H9 (cell line): ENCODE measurements around the gene RAB3C. TPM values are rescaled to one million over a fixed set of nuclear protein-coding genes. Genes with fewer than 3 reads are reported as not detected.

Experiments used
- DNase-seq: peaks from one replicate; pipeline ENCODE4 v3.0.0-alpha.2; 2017
- H2AFZ ChIP-seq: one replicate; pipeline ENCODE4 v1.6.1; 2013; ENCODE audit warnings: mild to moderate bottlenecking, low read length, control low read depth, moderate library complexity
- H2AK5ac ChIP-seq: 2 replicates; pipeline ENCODE4 v1.6.1; 2013; ENCODE audit warnings: low read length, control low read depth, mixed read lengths; ENCODE audit not compliant: insufficient read length
- H2BK120ac ChIP-seq: one replicate; pipeline ENCODE4 v1.6.1; 2013; ENCODE audit warnings: low read depth, mild to moderate bottlenecking, low read length, control low read depth, inconsistent platforms; ENCODE audit not compliant: poor library complexity, severe bottlenecking
- H2BK12ac ChIP-seq: 2 replicates; pipeline ENCODE4 v1.6.1; 2013; ENCODE audit warnings: low read length, control low read depth, mixed read lengths, low read depth; ENCODE audit not compliant: insufficient read length
- H2BK15ac ChIP-seq: 2 replicates; pipeline ENCODE4 v1.6.1; 2013; ENCODE audit warnings: low read depth, low read length, control low read depth
- H2BK20ac ChIP-seq: one replicate; pipeline ENCODE4 v1.6.1; 2013; ENCODE audit warnings: low read depth, mild to moderate bottlenecking, low read length, control low read depth, inconsistent platforms; ENCODE audit not compliant: poor library complexity, severe bottlenecking
- H2BK5ac ChIP-seq: 2 replicates; pipeline ENCODE4 v1.6.1; 2013; ENCODE audit warnings: low read length, control low read depth, mixed read lengths; ENCODE audit not compliant: insufficient read length
- H3K14ac ChIP-seq: 2 replicates; pipeline ENCODE4 v1.6.1; 2013; ENCODE audit warnings: low read length, control low read depth; ENCODE audit not compliant: insufficient read depth
- H3K18ac ChIP-seq: 2 replicates; pipeline ENCODE4 v1.6.1; 2013; ENCODE audit warnings: low read depth, mild to moderate bottlenecking, mixed read lengths, low read length, control low read depth; ENCODE audit not compliant: insufficient read length
- H3K23ac ChIP-seq: 2 replicates; pipeline ENCODE4 v1.6.1; 2013; ENCODE audit warnings: low read length, control low read depth, mixed read lengths, low read depth; ENCODE audit not compliant: insufficient read length
- H3K23me2 ChIP-seq: 2 replicates; pipeline ENCODE4 v1.6.1; 2013; ENCODE audit warnings: low read depth, mild to moderate bottlenecking, mixed read lengths, low read length, control low read depth; ENCODE audit not compliant: insufficient read length, poor library complexity, severe bottlenecking
- H3K27ac ChIP-seq: 2 replicates; pipeline ENCODE4 v1.5.1; 2013; ENCODE audit warnings: low read length, control low read depth, mixed read lengths, low read depth; ENCODE audit not compliant: insufficient read length
- H3K27me3 ChIP-seq: 2 replicates; pipeline ENCODE4 v1.6.1; 2013; ENCODE audit warnings: low read length, control low read depth, inconsistent platforms; ENCODE audit not compliant: insufficient read depth
- H3K4ac ChIP-seq: 2 replicates; pipeline ENCODE4 v1.6.1; 2013; ENCODE audit warnings: low read depth, mild to moderate bottlenecking, control low read depth, inconsistent platforms, low read length, moderate library complexity
- H3K4me1 ChIP-seq: 2 replicates; pipeline ENCODE4 v1.6.1; 2013; ENCODE audit warnings: low read length, control low read depth, inconsistent platforms; ENCODE audit not compliant: insufficient read depth
- H3K4me2 ChIP-seq: 2 replicates; pipeline ENCODE4 v1.6.1; 2013; ENCODE audit warnings: low read length, control low read depth, mixed read lengths; ENCODE audit not compliant: insufficient read length, insufficient read depth
- H3K56ac ChIP-seq: 2 replicates; pipeline ENCODE4 v1.6.1; 2013; ENCODE audit warnings: low read depth, mild to moderate bottlenecking, mixed read lengths, low read length, control low read depth; ENCODE audit not compliant: insufficient read length
- H3K79me1 ChIP-seq: 2 replicates; pipeline ENCODE4 v1.6.1; 2013; ENCODE audit warnings: low read depth, mild to moderate bottlenecking, moderate library complexity, low read length, control low read depth, inconsistent platforms; ENCODE audit not compliant: insufficient read depth, poor library complexity, severe bottlenecking
- H3K79me2 ChIP-seq: 2 replicates; pipeline ENCODE4 v1.6.1; 2013; ENCODE audit warnings: low read length, control low read depth, inconsistent platforms; ENCODE audit not compliant: insufficient read depth
- H3K9ac ChIP-seq: 2 replicates; pipeline ENCODE4 v1.6.1; 2013; ENCODE audit warnings: low read length, control low read depth, mixed read lengths; ENCODE audit not compliant: insufficient read length; ENCODE audit errors: extremely low read depth
- H3K9me3 ChIP-seq: one replicate; pipeline ENCODE4 v1.6.1; 2013; ENCODE audit warnings: low read depth, low read length, inconsistent platforms; ENCODE audit not compliant: control insufficient read depth
- H3T11ph ChIP-seq: one replicate; pipeline ENCODE4 v1.6.1; 2013; ENCODE audit warnings: mild to moderate bottlenecking, low read length, control low read depth, inconsistent platforms
- H4K20me1 ChIP-seq: one replicate; pipeline ENCODE4 v1.6.1; 2013; ENCODE audit not compliant: control insufficient read depth, insufficient read length, insufficient read depth
- H4K5ac ChIP-seq: 2 replicates; pipeline ENCODE4 v1.6.1; 2013; ENCODE audit warnings: low read depth, mild to moderate bottlenecking, mixed read lengths, low read length, control low read depth; ENCODE audit not compliant: insufficient read length
- H4K8ac ChIP-seq: replicated peaks from 2 replicates; pipeline ENCODE4 v1.6.1; 2013; ENCODE audit warnings: low read length, control low read depth, mixed read lengths, low read depth; ENCODE audit not compliant: insufficient read length
- H4K91ac ChIP-seq: 2 replicates; pipeline ENCODE4 v1.6.1; 2013; ENCODE audit warnings: low read depth, mild to moderate bottlenecking, moderate library complexity, mixed read lengths, low read length, control low read depth; ENCODE audit not compliant: insufficient read length
- H3K27ac Mint-ChIP-seq, 3 experiments: 2 replicates in 2 of 3; 3 replicates in 1 of 3; pipeline ENCODE4 v1.8.0; 2020 to 2021; ENCODE audit warnings: mixed read lengths in 3 of 3, mild to moderate bottlenecking in 1 of 3, moderate library complexity in 1 of 3
- H3K27me3 Mint-ChIP-seq: 2 replicates; pipeline ENCODE4 v1.8.0; 2021; ENCODE audit warnings: low read depth, mild to moderate bottlenecking, moderate library complexity, mixed read lengths
- H3K36me3 Mint-ChIP-seq, 3 experiments: 2 replicates in 2 of 3; 3 replicates in 1 of 3; pipeline ENCODE4 v1.8.0; 2020 to 2021; ENCODE audit warnings: low read depth in 3 of 3, mixed read lengths in 3 of 3; ENCODE audit not compliant: insufficient read depth in 1 of 3
- H3K4me1 Mint-ChIP-seq, 2 experiments: 2 replicates each; pipeline ENCODE4 v1.8.0; 2020; ENCODE audit warnings: mixed read lengths in 2 of 2
- H3K4me3 Mint-ChIP-seq, 2 experiments: 2 replicates in 1 of 2; 3 replicates in 1 of 2; pipeline ENCODE4 v1.8.0; 2020 to 2021; ENCODE audit warnings: mild to moderate bottlenecking in 2 of 2, mixed read lengths in 2 of 2, moderate library complexity in 1 of 2
- H3K9me3 Mint-ChIP-seq, 2 experiments: 2 replicates in 1 of 2; 3 replicates in 1 of 2; pipeline ENCODE4 v1.8.0; 2020; ENCODE audit warnings: mild to moderate bottlenecking in 2 of 2, mixed read lengths in 2 of 2, moderate library complexity in 1 of 2
- WGBS: extraction: QIAGEN DNeasy Blood & Tissue Kit; methylation state at CpG from one replicate; pipeline ENCODE4 v1.1.7; 2013; ENCODE audit warnings: missing lambda C conversion rate, low lambda C conversion rate, mixed read lengths; ENCODE audit not compliant: insufficient read length; ENCODE audit errors: extremely low coverage; 5-methylcytosine and 5-hydroxymethylcytosine counted together
- total RNA-seq: library from RNA; stranded (reverse); gene quantifications from 2 replicates; pipeline ENCODE4 v1.2.1, GENCODE V29; 2021
- TF ChIP-seq, protein P1 (sequence below): fragments of 200-600 bp; sonication (generic); conservative IDR thresholded peaks from 3 replicates; pipeline ENCODE4 v1.8.0; 2021; ENCODE audit warnings: antibody characterized with exemption, mild to moderate bottlenecking

Gene RAB3C
- total RNA-seq, 1 experiment from 2014 or later: 16.3 TPM

DNA sequence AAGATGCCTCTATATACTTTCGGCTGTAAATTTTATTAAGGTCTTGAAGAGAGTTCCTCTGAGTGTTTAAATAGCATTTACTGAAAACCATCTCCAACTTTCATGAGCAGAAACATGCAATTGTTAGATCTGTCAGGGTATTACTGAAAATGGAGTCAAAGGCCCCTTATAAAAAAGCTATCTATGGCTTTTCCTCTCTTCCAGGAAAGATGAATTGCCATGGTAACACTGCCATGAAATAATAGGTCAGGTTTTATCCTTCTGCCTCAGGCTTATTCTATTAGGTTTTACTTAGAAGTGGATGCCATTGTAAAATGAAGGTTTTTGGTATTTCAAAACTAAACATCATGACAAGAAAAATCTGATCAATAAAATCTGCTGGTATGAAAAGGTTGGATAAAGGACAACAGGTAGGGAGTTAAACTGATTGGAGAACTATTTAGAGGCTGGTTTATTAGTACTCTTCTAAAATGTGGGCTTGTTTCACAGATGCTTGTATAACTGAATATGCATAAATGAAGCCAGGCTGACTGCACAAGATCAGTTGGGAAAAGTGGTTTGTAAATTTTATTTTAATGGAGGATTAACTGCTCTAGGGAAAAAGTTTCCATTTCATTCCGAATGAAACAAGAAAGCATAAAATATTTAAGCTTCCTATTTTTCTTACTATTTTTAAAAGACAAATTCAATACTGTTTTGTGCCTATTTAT lies 135.5 kb downstream of the RAB3C start:
- TF ChIP-seq, protein P1, sequence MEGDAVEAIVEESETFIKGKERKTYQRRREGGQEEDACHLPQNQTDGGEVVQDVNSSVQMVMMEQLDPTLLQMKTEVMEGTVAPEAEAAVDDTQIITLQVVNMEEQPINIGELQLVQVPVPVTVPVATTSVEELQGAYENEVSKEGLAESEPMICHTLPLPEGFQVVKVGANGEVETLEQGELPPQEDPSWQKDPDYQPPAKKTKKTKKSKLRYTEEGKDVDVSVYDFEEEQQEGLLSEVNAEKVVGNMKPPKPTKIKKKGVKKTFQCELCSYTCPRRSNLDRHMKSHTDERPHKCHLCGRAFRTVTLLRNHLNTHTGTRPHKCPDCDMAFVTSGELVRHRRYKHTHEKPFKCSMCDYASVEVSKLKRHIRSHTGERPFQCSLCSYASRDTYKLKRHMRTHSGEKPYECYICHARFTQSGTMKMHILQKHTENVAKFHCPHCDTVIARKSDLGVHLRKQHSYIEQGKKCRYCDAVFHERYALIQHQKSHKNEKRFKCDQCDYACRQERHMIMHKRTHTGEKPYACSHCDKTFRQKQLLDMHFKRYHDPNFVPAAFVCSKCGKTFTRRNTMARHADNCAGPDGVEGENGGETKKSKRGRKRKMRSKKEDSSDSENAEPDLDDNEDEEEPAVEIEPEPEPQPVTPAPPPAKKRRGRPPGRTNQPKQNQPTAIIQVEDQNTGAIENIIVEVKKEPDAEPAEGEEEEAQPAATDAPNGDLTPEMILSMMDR: no peak
- no peak overlapping the region for H2BK12ac ChIP-seq
- H3K9me3 ChIP-seq: no peaks in the 10 kb centered on the region
- no CpG with 5 or more reads among the region's 2 CpGs for WGBS
- Mint-ChIP-seq H3K36me3 (peaks cover 5 to 8% (median 6%) of the 10 kb centered on the region in 3 experiments; a peak in 6 of 7 replicates), H3K9me3 (peaks cover 6 to 7% of the 10 kb centered on the region in 2 experiments; a peak in 4 of 5 replicates), H3K27ac (peak overlapping the region in 2 of 3 experiments; percentile 7; a peak in 2 of 7 replicates), H3K4me1 (peaks cover 55 to 57% of the 10 kb centered on the region in 2 experiments), H3K4me3 (peak overlapping the region in 1 of 2 experiments; percentile 18; a peak in 3 of 5 replicates), H3K27me3 (no peaks in the 10 kb centered on the region)
- no peaks in the 10 kb centered on the region for H3K79me1 ChIP-seq
- no peaks in the 10 kb centered on the region for H3K79me2 ChIP-seq
- no peak overlapping the region for H3K9ac ChIP-seq
- H3K14ac ChIP-seq: no peak overlapping the region
- no peak for DNase-seq
- no peak overlapping the region for H3K56ac ChIP-seq
- H2AFZ ChIP-seq: no peak overlapping the region
- H2BK15ac ChIP-seq: no peak overlapping the region
- no peak overlapping the region for H2BK5ac ChIP-seq
- no peak overlapping the region for H2BK20ac ChIP-seq
- H4K20me1 ChIP-seq: no peaks in the 10 kb centered on the region
- no peak overlapping the region for H4K91ac ChIP-seq
- H3K4ac ChIP-seq: no peak overlapping the region
- no peaks in the 10 kb centered on the region for H3K23me2 ChIP-seq
- no peak overlapping the region for H3K4me2 ChIP-seq
- no peaks in the 10 kb centered on the region for H3K27me3 ChIP-seq
- no peak overlapping the region for H3K23ac ChIP-seq
- H3K18ac ChIP-seq: no peak overlapping the region
- no peak overlapping the region for H3K27ac ChIP-seq
- H4K8ac ChIP-seq: no peak overlapping the region
- no peak overlapping the region for H2AK5ac ChIP-seq
- H3K4me1 ChIP-seq: peaks cover 7% of the 10 kb centered on the region; the same call in 1 of the 2 replicates
- no peak overlapping the region for H3T11ph ChIP-seq
- H2BK120ac ChIP-seq: peak overlapping the region; percentile 6
- no peak overlapping the region for H4K5ac ChIP-seq
